ENCODE measurements around the gene EIF4EBP2.
A peak's percentile ranks its signal among the peaks of the same experiment; 100 is the strongest.

The EIF4EBP2 gene

GRCh38 chr10:70474780-70475179 lies 70.8 kb downstream of the EIF4EBP2 start:
- no peak for TF ChIP-seq CTCF (IDR thresholded peaks at IDR 0.05; ENCODE audit: borderline replicate concordance, insufficient read depth, low read depth, low read length)
- H3K4me3 ChIP-seq (ENCODE audit: low read depth, low read length) = no peak overlapping the region

- TF ChIP-seq CTCF (IDR thresholded peaks at IDR 0.05; ENCODE audit: borderline replicate concordance, insufficient read depth, low read depth, low read length) = no peak
- no peak overlapping the region for H3K4me3 ChIP-seq (ENCODE audit: low read depth, low read length)
Observed at GRCh38 chr10:70475661-70476060, 71.7 kb downstream of the EIF4EBP2 start.

GRCh38 chr10:70476249-70477035 lies 72.5 kb downstream of the EIF4EBP2 start:
- no peak overlapping the region for H3K4me3 ChIP-seq (ENCODE audit: low read depth, low read length)
- no peak for TF ChIP-seq CTCF (IDR thresholded peaks at IDR 0.05; ENCODE audit: borderline replicate concordance, insufficient read depth, low read depth, low read length)

- H3K4me3 ChIP-seq (ENCODE audit: low read depth, low read length) = peak overlapping the region; percentile 85
- TF ChIP-seq CTCF (IDR thresholded peaks at IDR 0.05; ENCODE audit: borderline replicate concordance, insufficient read depth, low read depth, low read length) = no peak
Observed at GRCh38 chr10:70477661-70478162, 73.8 kb downstream of the EIF4EBP2 start.
